ENCODE measurements around the gene LAMP5. TPM values are rescaled to one million over a fixed set of nuclear protein-coding genes. Genes with fewer than 3 reads are reported as not detected.

The LAMP5 gene, protein sequence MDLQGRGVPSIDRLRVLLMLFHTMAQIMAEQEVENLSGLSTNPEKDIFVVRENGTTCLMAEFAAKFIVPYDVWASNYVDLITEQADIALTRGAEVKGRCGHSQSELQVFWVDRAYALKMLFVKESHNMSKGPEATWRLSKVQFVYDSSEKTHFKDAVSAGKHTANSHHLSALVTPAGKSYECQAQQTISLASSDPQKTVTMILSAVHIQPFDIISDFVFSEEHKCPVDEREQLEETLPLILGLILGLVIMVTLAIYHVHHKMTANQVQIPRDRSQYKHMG
- total RNA-seq: not detected
- polyA plus RNA-seq: not detected

DNA sequence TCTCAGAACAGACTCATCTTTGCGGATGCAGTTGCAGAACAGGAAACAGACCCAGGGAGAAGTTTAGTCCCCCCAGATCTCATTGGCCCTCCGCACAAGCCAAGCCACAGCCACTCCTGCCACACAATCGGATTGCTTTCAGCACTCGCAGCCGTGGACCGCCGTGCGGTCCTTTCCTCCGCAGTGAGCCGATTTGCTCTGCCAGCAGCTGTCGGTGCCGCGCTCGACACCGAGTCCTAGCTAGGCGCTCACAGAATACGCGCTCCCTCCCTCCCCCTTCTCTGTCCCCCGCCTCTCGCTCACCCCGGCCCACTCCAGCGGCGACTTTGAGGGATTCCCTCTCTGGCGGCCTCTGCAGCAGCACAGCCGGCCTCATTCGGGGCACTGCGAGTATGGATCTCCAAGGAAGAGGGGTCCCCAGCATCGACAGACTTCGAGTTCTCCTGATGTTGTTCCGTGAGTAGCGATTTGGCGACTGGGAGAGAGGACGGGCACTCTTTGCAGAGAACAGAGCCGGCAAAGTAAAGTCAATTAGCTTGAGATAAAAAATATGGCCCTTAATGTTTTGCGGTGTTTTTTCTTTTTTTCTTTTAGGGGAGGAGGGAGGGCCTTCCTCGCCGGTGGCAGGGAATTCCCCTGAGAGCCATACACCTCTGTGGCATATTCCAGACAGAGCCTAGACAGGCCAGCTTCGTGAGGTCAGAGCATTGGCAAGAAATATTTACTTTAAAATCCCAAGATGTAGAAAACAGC, at the start of gene LAMP5:
Gene LAMP5, plus strand, starts transcription at position 130 of the 753 bp plus-strand sequence. Its CDS starts 263 bp downstream, at position 393.
- Mint-ChIP-seq H3K4me1 (no peaks in the 10 kb centered on the region), H3K36me3 (no peaks in the 10 kb centered on the region), H3K4me3 (peak within 1 kb of the TSS in 1 of 8 donors; percentile 9), H3K9me3 (peaks cover 0 to 3% (median 1%) of the 10 kb centered on the region in 8 donors), H3K27ac (no peak within 1 kb of the TSS), H3K27me3 (peaks cover 17 to 22% of the 10 kb centered on the region in 2 donors)
- intact Hi-C loops (cut with micrococcal nuclease): no loop called here
- Histone ChIP-seq H3K4me1 (ENCODE audit: insufficient read depth, low read length) (no peaks in the 10 kb centered on the region), H3K9me3 (ENCODE audit: control insufficient read depth in 1 of 2, low read length in 2 of 2) (no peaks in the 10 kb centered on the region), H3K27ac (ENCODE audit: low read depth, low read length) (no peak within 1 kb of the TSS), H3K36me3 (ENCODE audit: insufficient read depth, low read length) (no peaks in the 10 kb centered on the region), H3K4me3 (ENCODE audit: low read length in 2 of 2) (no peak within 1 kb of the TSS), H3K27me3 (ENCODE audit: insufficient read depth, low read length) (no peaks in the 10 kb centered on the region)
- DNase-seq: no peak
- ChIA-PET CTCF (ENCODE audit: partially characterized antibody) (no interaction called here), POLR2A (ENCODE audit: partially characterized antibody) (no interaction called here)

DNA sequence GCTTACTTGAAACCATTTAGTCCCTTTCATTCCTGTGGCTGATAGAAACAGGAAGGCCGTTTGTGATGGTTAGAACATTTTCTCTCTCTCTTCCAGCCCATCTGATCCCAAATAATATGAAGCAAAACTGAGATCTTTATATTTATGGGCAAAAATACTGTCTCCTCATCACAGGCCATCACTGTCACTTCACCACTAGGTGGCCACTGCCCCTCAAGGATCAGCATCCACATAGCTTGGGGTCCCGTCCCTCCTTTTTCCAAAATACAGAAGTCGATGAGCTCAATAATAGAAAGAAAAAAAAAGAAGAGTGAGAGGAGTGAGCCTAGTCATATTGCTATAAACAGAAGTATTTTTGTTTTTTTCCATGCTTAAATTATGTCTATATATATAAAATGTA, 46.4 kb upstream of the LAMP5 start:
- H3K4me1 Mint-ChIP-seq: no peaks in the 10 kb centered on the region
- Histone ChIP-seq H3K9me3 (ENCODE audit: control insufficient read depth in 1 of 2, low read length in 2 of 2) (no peaks in the 10 kb centered on the region), H3K36me3 (ENCODE audit: insufficient read depth, low read length) (no peaks in the 10 kb centered on the region), H3K27ac (ENCODE audit: low read depth, low read length) (no peak overlapping the region), H3K4me1 (ENCODE audit: insufficient read depth, low read length) (no peaks in the 10 kb centered on the region), H3K27me3 (ENCODE audit: insufficient read depth, low read length) (no peaks in the 10 kb centered on the region), H3K4me3 (ENCODE audit: low read length in 2 of 2) (no peak overlapping the region)
- no peak overlapping the region for H3K27ac Mint-ChIP-seq
- H3K27me3 Mint-ChIP-seq: no peaks in the 10 kb centered on the region
- DNase-seq: no peak
- CTCF ChIA-PET (ENCODE audit: partially characterized antibody): no interaction called here
- no peak overlapping the region for H3K4me3 Mint-ChIP-seq
- peaks cover 0 to 15% (median 5%) of the 10 kb centered on the region in 8 donors for H3K9me3 Mint-ChIP-seq
- POLR2A ChIA-PET (ENCODE audit: partially characterized antibody): no interaction called here
- intact Hi-C loops (cut with micrococcal nuclease): no loop called here
- no peaks in the 10 kb centered on the region for H3K36me3 Mint-ChIP-seq

DNA sequence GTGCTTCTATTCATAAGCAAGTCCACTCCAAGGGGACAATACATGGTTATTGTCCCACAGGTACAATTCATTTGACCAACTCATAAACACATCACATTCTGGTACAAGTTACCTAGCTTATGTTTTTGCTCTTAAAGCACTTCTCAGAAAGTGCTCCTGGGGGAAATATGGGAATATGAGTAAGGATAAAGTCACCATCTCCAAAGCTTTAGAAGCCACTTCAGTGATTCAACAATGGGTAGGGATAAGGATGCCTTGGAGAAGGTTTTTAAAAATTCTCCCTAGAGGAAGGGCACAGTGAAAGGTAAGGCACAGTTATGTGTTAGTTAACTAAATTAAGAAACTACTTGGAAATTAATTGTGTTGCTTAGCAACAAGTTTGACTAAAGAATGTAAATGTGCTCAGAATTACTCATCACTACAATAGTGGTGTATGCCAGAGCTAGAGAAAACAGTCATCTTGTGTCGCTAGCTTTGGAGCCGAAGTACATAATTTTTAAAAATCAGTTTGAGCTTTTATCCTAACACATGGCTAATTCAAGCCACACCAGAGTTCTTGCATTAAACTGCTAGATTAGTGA, 39.5 kb upstream of the LAMP5 start:
- no peaks in the 10 kb centered on the region for H3K4me1 ChIP-seq (ENCODE audit: insufficient read depth, low read length)
- H3K9me3 ChIP-seq (ENCODE audit: control insufficient read depth in 1 of 2, low read length in 2 of 2): no peaks in the 10 kb centered on the region
- DNase-seq: no peak
- no peak overlapping the region for H3K27ac ChIP-seq (ENCODE audit: low read depth, low read length)
- CTCF ChIA-PET (ENCODE audit: partially characterized antibody): no interaction called here
- no peaks in the 10 kb centered on the region for H3K27me3 ChIP-seq (ENCODE audit: insufficient read depth, low read length)
- POLR2A ChIA-PET (ENCODE audit: partially characterized antibody): no interaction called here
- Mint-ChIP-seq H3K27ac (no peak overlapping the region), H3K9me3 (peaks cover 0 to 5% (median 0%) of the 10 kb centered on the region in 8 donors), H3K36me3 (no peaks in the 10 kb centered on the region), H3K4me1 (no peaks in the 10 kb centered on the region), H3K27me3 (peaks cover 0 to 2% of the 10 kb centered on the region in 2 donors), H3K4me3 (no peak overlapping the region)
- no peak overlapping the region for H3K4me3 ChIP-seq (ENCODE audit: low read length in 2 of 2)
- H3K36me3 ChIP-seq (ENCODE audit: insufficient read depth, low read length): no peaks in the 10 kb centered on the region
- intact Hi-C loops (cut with micrococcal nuclease): no loop called here

DNA sequence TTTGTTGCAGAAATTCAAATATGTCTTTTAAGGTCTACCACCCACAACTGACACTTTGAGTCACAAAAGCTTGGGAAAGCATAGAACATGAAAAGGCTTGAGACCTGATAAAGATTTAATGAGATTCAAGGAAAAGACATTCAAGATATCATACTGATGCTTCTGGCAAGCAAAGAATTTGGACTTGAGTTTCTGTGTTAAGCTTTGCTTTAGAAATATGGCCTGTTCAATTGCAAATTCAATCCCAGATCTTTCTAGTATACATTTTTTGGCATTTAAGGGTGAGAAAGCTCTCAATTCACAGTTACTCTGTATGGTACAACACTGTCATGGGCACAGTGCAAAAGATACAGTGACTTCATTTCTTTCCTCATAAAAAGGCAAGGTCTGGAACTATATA, 38.9 kb upstream of the LAMP5 start:
- Histone ChIP-seq H3K27ac (ENCODE audit: low read depth, low read length) (no peak overlapping the region), H3K9me3 (ENCODE audit: control insufficient read depth in 1 of 2, low read length in 2 of 2) (no peaks in the 10 kb centered on the region), H3K4me1 (ENCODE audit: insufficient read depth, low read length) (no peaks in the 10 kb centered on the region), H3K27me3 (ENCODE audit: insufficient read depth, low read length) (no peaks in the 10 kb centered on the region), H3K36me3 (ENCODE audit: insufficient read depth, low read length) (no peaks in the 10 kb centered on the region), H3K4me3 (ENCODE audit: low read length in 2 of 2) (no peak overlapping the region)
- Mint-ChIP-seq H3K27me3 (peaks cover 0 to 2% of the 10 kb centered on the region in 2 donors), H3K27ac (no peak overlapping the region), H3K4me3 (no peak overlapping the region), H3K9me3 (peaks cover 0 to 5% (median 0%) of the 10 kb centered on the region in 8 donors), H3K4me1 (no peaks in the 10 kb centered on the region), H3K36me3 (no peaks in the 10 kb centered on the region)
- DNase-seq: no peak
- intact Hi-C loops (cut with micrococcal nuclease): no loop called here
- ChIA-PET POLR2A (ENCODE audit: partially characterized antibody) (no interaction called here), CTCF (ENCODE audit: partially characterized antibody) (no interaction called here)

DNA sequence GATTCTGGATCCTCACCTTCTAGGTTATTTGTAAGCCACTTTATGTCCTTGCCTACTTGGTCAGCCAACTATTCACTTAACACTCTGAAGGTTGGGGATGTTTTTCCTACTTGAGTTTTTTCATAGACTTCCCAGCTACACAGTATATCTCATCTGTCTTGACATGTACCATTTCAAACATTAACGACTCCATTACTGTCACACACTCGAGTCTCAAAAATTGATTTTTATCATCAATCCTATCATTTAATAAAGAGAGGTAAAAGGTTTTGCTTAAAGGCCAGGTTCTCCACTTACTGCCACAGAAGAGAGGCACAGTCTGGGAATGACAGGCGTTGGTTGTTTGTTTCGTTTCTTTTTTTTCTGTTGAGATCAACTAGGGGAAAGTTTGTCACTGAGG, 38.2 kb upstream of the LAMP5 start:
- Histone ChIP-seq H3K27me3 (ENCODE audit: insufficient read depth, low read length) (no peaks in the 10 kb centered on the region), H3K36me3 (ENCODE audit: insufficient read depth, low read length) (no peaks in the 10 kb centered on the region), H3K9me3 (ENCODE audit: control insufficient read depth in 1 of 2, low read length in 2 of 2) (no peaks in the 10 kb centered on the region), H3K27ac (ENCODE audit: low read depth, low read length) (no peak overlapping the region), H3K4me1 (ENCODE audit: insufficient read depth, low read length) (no peaks in the 10 kb centered on the region), H3K4me3 (ENCODE audit: low read length in 2 of 2) (no peak overlapping the region)
- ChIA-PET CTCF (ENCODE audit: partially characterized antibody) (no interaction called here), POLR2A (ENCODE audit: partially characterized antibody) (no interaction called here)
- intact Hi-C loops (cut with micrococcal nuclease): no loop called here
- Mint-ChIP-seq H3K4me3 (no peak overlapping the region), H3K4me1 (no peaks in the 10 kb centered on the region), H3K27ac (no peak overlapping the region), H3K36me3 (no peaks in the 10 kb centered on the region), H3K9me3 (peaks cover 0 to 5% (median 0%) of the 10 kb centered on the region in 8 donors), H3K27me3 (peaks cover 0 to 2% of the 10 kb centered on the region in 2 donors)
- DNase-seq: no peak

DNA sequence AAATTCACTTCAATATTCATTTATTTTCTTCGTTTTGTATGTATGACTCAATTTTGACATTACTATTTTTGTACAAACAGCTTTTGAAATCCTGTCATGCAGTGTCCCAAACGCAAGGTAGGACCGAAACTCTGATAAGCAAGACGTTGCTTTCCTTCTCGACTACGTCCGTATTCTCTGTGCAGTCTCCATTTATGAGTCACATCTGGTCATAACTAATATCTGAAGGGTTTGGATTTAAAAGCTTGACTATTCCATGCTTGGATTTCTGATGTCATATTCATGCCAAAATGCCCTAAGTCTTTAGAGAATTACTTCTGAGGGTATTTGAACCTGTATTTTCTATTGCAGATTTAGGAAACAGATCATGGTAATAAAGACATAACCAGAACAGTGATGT, 37.8 kb upstream of the LAMP5 start:
- Histone ChIP-seq H3K27ac (ENCODE audit: low read depth, low read length) (no peak overlapping the region), H3K4me3 (ENCODE audit: low read length in 2 of 2) (no peak overlapping the region), H3K36me3 (ENCODE audit: insufficient read depth, low read length) (no peaks in the 10 kb centered on the region), H3K9me3 (ENCODE audit: control insufficient read depth in 1 of 2, low read length in 2 of 2) (no peaks in the 10 kb centered on the region), H3K27me3 (ENCODE audit: insufficient read depth, low read length) (no peaks in the 10 kb centered on the region), H3K4me1 (ENCODE audit: insufficient read depth, low read length) (no peaks in the 10 kb centered on the region)
- intact Hi-C loops (cut with micrococcal nuclease): no loop called here
- Mint-ChIP-seq H3K36me3 (no peaks in the 10 kb centered on the region), H3K9me3 (peaks cover 0 to 5% (median 0%) of the 10 kb centered on the region in 8 donors), H3K27ac (no peak overlapping the region), H3K4me3 (no peak overlapping the region), H3K27me3 (peaks cover 0 to 2% of the 10 kb centered on the region in 2 donors), H3K4me1 (no peaks in the 10 kb centered on the region)
- POLR2A ChIA-PET (ENCODE audit: partially characterized antibody): no interaction called here
- DNase-seq: no peak
- CTCF ChIA-PET (ENCODE audit: partially characterized antibody): no interaction called here

DNA sequence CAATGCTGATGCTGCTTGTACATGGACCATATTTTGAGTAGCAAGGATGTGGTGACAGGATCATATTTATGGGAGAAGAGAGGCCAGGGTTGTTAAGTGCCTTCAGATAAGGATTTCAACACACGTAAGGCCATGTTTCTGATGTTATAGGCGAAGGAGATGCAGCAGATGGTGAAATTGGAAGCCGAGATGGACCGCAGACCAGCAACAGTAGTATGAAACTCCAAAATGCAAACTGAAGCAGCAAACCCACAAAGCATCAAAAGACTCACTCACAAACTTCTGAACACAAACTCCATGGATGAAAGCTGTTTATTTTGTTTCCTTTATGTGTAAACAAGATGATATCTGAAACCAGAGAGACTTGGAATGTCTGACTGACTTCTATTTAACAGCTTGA, 35.6 kb upstream of the LAMP5 start:
- no peaks in the 10 kb centered on the region for H3K4me1 Mint-ChIP-seq
- H3K4me3 Mint-ChIP-seq: no peak overlapping the region
- no peak for DNase-seq
- H3K36me3 Mint-ChIP-seq: no peaks in the 10 kb centered on the region
- Histone ChIP-seq H3K27me3 (ENCODE audit: insufficient read depth, low read length) (no peaks in the 10 kb centered on the region), H3K36me3 (ENCODE audit: insufficient read depth, low read length) (no peaks in the 10 kb centered on the region), H3K4me1 (ENCODE audit: insufficient read depth, low read length) (no peaks in the 10 kb centered on the region), H3K27ac (ENCODE audit: low read depth, low read length) (no peak overlapping the region), H3K9me3 (ENCODE audit: control insufficient read depth in 1 of 2, low read length in 2 of 2) (no peaks in the 10 kb centered on the region), H3K4me3 (ENCODE audit: low read length in 2 of 2) (no peak overlapping the region)
- ChIA-PET CTCF (ENCODE audit: partially characterized antibody) (no interaction called here), POLR2A (ENCODE audit: partially characterized antibody) (no interaction called here)
- peaks cover 0 to 2% of the 10 kb centered on the region in 2 donors for H3K27me3 Mint-ChIP-seq
- no peak overlapping the region for H3K27ac Mint-ChIP-seq
- peaks cover 0 to 5% (median 1%) of the 10 kb centered on the region in 8 donors for H3K9me3 Mint-ChIP-seq
- intact Hi-C loops (cut with micrococcal nuclease): no loop called here
